HEK293 (cell line): ENCODE measurements around the gene C1QTNF4.

Experiments used
- CTCF ChIA-PET: fragments of 350-600 bp; formaldehyde crosslinking; extraction: SDS; loops from one replicate; lab custom pipeline; 2021; ENCODE audit warnings: antibody characterized with exemption; lab: Yijun Ruan, JAX
- POLR2A ChIA-PET: fragments of 300-600 bp; formaldehyde crosslinking; extraction: SDS; loops from one replicate; lab custom pipeline; 2020; ENCODE audit warnings: antibody characterized with exemption, inconsistent platforms; lab: Yijun Ruan, JAX
- H3K27ac ChIP-seq: fragments of 200-500 bp; sonication (Bioruptor generic); 2 replicates; pipeline ENCODE4 v1.5.1; 2014; ENCODE audit warnings: low read depth, low read length, control low read depth, inconsistent platforms; ENCODE audit errors: extremely low read depth
- H3K36me3 ChIP-seq, 2 experiments: fragments of 200-500 bp in 1 of 2; sonication (Bioruptor generic) in 1 of 2; 1 replicate in 1 of 2; 2 replicates in 1 of 2; pipeline ENCODE4 v1.5.1; 2014 to 2017; ENCODE audit warnings: inconsistent platforms in 2 of 2, low read length in 2 of 2; ENCODE audit not compliant: control insufficient read depth in 2 of 2, insufficient read depth in 1 of 2
- H3K4me1 ChIP-seq: fragments of 200-500 bp; sonication (Bioruptor generic); 2 replicates; pipeline ENCODE4 v1.5.1; 2014; ENCODE audit warnings: mild to moderate bottlenecking, low read length, inconsistent platforms; ENCODE audit not compliant: control insufficient read depth, insufficient read depth
- H3K4me3 ChIP-seq: 2 replicates; pipeline ENCODE4 v1.5.1; 2011; ENCODE audit warnings: low read depth, mild to moderate bottlenecking, control low read depth, low read length, moderate library complexity
- H3K9me3 ChIP-seq: fragments of 200-500 bp; sonication (Bioruptor generic); 2 replicates; pipeline ENCODE4 v1.5.1; 2014; ENCODE audit warnings: low read depth, low read length, inconsistent platforms; ENCODE audit not compliant: control insufficient read depth, insufficient read depth
- OSR2 ChIP-seq: fragments of 450-650 bp; formaldehyde crosslinking; IDR thresholded peaks from 2 replicates; pipeline ENCODE4 v1.5.1; 2016; ENCODE audit warnings: missing biosample characterization, missing genetic modification characterization
- OVOL3 ChIP-seq: fragments of 450-650 bp; formaldehyde crosslinking; IDR thresholded peaks from 2 replicates; pipeline ENCODE4 v1.5.1; 2016; ENCODE audit warnings: missing biosample characterization, missing genetic modification characterization
- SCRT2 ChIP-seq: fragments of 450-650 bp; formaldehyde crosslinking; IDR thresholded peaks from 2 replicates; pipeline ENCODE4 v1.5.1; 2016; ENCODE audit warnings: missing biosample characterization, missing genetic modification characterization
- ZBTB17 ChIP-seq: fragments of 450-650 bp; formaldehyde crosslinking; IDR thresholded peaks from 2 replicates; pipeline ENCODE4 v1.5.1; 2016; ENCODE audit warnings: missing biosample characterization, missing genetic modification characterization
- ZNF169 ChIP-seq: fragments of 450-650 bp; formaldehyde crosslinking; IDR thresholded peaks from 2 replicates; pipeline ENCODE4 v1.5.1; 2016; ENCODE audit warnings: missing biosample characterization, missing genetic modification characterization
- ZNF174 ChIP-seq: fragments of 450-650 bp; formaldehyde crosslinking; IDR thresholded peaks from 2 replicates; pipeline ENCODE4 v1.5.0; 2017; ENCODE audit warnings: missing biosample characterization, mild to moderate bottlenecking, missing genetic modification characterization
- ZNF23 ChIP-seq: fragments of 450-650 bp; formaldehyde crosslinking; IDR thresholded peaks from 2 replicates; pipeline ENCODE4 v1.5.1; 2016; ENCODE audit warnings: missing biosample characterization, missing genetic modification characterization, borderline replicate concordance
- ZNF239 ChIP-seq: fragments of 450-650 bp; formaldehyde crosslinking; IDR thresholded peaks from 2 replicates; pipeline ENCODE4 v1.5.1; 2016; ENCODE audit warnings: missing biosample characterization, missing genetic modification characterization
- ZNF433 ChIP-seq: fragments of 450-650 bp; formaldehyde crosslinking; IDR thresholded peaks from 2 replicates; pipeline ENCODE4 v1.5.1; 2016; ENCODE audit warnings: missing biosample characterization, missing genetic modification characterization, low read depth
- ZNF600 ChIP-seq: fragments of 450-650 bp; formaldehyde crosslinking; IDR thresholded peaks from 2 replicates; pipeline ENCODE4 v1.5.1; 2016; ENCODE audit warnings: missing biosample characterization, missing genetic modification characterization
- ZNF747 ChIP-seq: fragments of 450-650 bp; formaldehyde crosslinking; IDR thresholded peaks from 2 replicates; pipeline ENCODE4 v1.5.1; 2016; ENCODE audit warnings: missing biosample characterization, missing genetic modification characterization
- ZSCAN30 ChIP-seq: fragments of 450-650 bp; IDR thresholded peaks from 2 replicates; pipeline ENCODE4 v1.5.1; 2018; ENCODE audit warnings: missing biosample characterization, mild to moderate bottlenecking, missing genetic modification characterization, moderate library complexity
- TF ChIP-seq, protein P1 (sequence below): fragments of 450-650 bp; formaldehyde crosslinking; IDR thresholded peaks from 2 replicates; pipeline ENCODE4 v1.5.1; 2016; ENCODE audit warnings: missing biosample characterization, missing genetic modification characterization
- TF ChIP-seq, protein P2 (sequence below): fragments of 450-650 bp; formaldehyde crosslinking; IDR thresholded peaks from 2 replicates; pipeline ENCODE4 v1.5.1; 2016; ENCODE audit warnings: missing biosample characterization, missing genetic modification characterization
- TF ChIP-seq, protein P3 (sequence below): fragments of 450-650 bp; formaldehyde crosslinking; IDR thresholded peaks from 2 replicates; pipeline ENCODE4 v1.5.1; 2016; ENCODE audit warnings: missing biosample characterization, missing genetic modification characterization
- TF ChIP-seq, protein P4 (sequence below): fragments of 450-650 bp; IDR thresholded peaks from 2 replicates; pipeline ENCODE4 v1.5.1; 2018; ENCODE audit warnings: missing biosample characterization, mild to moderate bottlenecking, missing genetic modification characterization

C1QTNF4 gene

DNA sequence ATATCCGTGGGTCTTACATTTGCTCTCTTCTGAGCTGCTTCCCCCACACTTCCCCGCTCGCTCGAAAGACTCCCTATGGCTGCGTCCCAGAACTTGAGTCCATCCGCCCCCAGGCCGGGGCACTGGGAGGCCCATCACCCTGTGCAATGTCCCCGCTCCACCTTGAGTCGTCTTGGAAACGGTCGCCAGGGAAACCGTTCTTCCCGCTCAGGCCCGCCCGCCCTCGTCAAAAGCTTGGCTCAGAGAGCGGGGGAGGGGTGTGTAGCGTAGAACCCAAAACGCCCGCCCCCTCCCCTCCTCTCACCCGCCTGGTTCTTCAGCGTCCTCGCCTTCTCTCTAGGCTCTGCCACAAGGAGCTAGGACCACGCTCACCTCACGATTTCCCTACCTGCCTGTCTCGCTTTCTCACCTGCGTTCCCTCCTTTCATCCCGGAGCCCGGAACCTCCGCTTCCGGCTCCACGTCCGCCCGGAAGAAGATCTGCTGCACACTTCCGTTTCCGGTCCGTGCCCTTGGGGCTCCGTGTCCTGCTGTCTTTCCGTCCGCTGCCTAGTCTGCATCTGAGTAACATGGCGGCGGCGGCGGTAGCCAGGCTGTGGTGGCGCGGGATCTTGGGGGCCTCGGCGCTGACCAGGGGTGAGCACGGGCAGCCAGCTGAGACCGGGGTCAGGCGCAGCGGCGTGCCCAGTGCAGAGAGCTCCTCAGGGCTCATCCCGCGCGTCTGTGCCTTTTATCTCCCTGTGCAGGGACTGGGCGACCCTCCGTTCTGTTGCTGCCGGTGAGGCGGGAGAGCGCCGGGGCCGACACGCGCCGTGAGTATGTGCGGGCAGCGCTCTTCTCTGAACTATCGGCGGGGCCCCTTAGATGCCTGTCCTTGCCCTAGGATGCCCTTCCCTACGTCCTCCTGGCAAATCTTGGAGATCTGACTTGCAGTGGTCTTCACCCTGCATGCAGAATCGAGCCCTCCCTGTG, 15.4 kb downstream of the C1QTNF4 start, which contains the start of the genes KBTBD4 and NDUFS3 (continued):
- TF ChIP-seq, protein P1, sequence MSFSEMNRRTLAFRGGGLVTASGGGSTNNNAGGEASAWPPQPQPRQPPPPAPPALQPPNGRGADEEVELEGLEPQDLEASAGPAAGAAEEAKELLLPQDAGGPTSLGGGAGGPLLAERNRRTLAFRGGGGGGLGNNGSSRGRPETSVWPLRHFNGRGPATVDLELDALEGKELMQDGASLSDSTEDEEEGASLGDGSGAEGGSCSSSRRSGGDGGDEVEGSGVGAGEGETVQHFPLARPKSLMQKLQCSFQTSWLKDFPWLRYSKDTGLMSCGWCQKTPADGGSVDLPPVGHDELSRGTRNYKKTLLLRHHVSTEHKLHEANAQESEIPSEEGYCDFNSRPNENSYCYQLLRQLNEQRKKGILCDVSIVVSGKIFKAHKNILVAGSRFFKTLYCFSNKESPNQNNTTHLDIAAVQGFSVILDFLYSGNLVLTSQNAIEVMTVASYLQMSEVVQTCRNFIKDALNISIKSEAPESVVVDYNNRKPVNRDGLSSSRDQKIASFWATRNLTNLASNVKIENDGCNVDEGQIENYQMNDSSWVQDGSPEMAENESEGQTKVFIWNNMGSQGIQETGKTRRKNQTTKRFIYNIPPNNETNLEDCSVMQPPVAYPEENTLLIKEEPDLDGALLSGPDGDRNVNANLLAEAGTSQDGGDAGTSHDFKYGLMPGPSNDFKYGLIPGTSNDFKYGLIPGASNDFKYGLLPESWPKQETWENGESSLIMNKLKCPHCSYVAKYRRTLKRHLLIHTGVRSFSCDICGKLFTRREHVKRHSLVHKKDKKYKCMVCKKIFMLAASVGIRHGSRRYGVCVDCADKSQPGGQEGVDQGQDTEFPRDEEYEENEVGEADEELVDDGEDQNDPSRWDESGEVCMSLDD (tag by site-specific recombination): peak; percentile 79
- peak; percentile 82; the same call in 1 of the 2 replicates for TF ChIP-seq ZNF239 (tag by site-specific recombination)
- TF ChIP-seq, protein P2, sequence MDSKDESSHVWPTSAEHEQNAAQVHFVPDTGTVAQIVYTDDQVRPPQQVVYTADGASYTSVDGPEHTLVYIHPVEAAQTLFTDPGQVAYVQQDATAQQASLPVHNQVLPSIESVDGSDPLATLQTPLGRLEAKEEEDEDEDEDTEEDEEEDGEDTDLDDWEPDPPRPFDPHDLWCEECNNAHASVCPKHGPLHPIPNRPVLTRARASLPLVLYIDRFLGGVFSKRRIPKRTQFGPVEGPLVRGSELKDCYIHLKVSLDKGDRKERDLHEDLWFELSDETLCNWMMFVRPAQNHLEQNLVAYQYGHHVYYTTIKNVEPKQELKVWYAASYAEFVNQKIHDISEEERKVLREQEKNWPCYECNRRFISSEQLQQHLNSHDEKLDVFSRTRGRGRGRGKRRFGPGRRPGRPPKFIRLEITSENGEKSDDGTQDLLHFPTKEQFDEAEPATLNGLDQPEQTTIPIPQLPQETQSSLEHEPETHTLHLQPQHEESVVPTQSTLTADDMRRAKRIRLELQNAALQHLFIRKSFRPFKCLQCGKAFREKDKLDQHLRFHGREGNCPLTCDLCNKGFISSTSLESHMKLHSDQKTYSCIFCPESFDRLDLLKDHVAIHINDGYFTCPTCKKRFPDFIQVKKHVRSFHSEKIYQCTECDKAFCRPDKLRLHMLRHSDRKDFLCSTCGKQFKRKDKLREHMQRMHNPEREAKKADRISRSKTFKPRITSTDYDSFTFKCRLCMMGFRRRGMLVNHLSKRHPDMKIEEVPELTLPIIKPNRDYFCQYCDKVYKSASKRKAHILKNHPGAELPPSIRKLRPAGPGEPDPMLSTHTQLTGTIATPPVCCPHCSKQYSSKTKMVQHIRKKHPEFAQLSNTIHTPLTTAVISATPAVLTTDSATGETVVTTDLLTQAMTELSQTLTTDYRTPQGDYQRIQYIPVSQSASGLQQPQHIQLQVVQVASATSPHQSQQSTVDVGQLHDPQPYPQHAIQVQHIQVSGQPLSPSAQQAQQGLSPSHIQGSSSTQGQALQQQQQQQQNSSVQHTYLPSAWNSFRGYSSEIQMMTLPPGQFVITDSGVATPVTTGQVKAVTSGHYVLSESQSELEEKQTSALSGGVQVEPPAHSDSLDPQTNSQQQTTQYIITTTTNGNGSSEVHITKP: peak; percentile 98
- TF ChIP-seq, protein P3, sequence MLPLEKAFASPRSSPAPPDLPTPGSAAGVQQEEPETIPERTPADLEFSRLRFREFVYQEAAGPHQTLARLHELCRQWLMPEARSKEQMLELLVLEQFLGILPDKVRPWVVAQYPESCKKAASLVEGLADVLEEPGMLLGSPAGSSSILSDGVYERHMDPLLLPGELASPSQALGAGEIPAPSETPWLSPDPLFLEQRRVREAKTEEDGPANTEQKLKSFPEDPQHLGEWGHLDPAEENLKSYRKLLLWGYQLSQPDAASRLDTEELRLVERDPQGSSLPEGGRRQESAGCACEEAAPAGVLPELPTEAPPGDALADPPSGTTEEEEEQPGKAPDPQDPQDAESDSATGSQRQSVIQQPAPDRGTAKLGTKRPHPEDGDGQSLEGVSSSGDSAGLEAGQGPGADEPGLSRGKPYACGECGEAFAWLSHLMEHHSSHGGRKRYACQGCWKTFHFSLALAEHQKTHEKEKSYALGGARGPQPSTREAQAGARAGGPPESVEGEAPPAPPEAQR (tag by site-specific recombination): peak; percentile 96; the same call in 1 of the 2 replicates
- TF ChIP-seq ZNF747 (tag by site-specific recombination): no peak
- TF ChIP-seq ZNF169 (tag by site-specific recombination): 0 out of 2 replicates have a peak, but pooled peaks have one; percentile 79
- no peak for TF ChIP-seq ZNF433 (tag by site-specific recombination)
- TF ChIP-seq ZSCAN30 (tag by site-specific recombination): peak; percentile 81

DNA sequence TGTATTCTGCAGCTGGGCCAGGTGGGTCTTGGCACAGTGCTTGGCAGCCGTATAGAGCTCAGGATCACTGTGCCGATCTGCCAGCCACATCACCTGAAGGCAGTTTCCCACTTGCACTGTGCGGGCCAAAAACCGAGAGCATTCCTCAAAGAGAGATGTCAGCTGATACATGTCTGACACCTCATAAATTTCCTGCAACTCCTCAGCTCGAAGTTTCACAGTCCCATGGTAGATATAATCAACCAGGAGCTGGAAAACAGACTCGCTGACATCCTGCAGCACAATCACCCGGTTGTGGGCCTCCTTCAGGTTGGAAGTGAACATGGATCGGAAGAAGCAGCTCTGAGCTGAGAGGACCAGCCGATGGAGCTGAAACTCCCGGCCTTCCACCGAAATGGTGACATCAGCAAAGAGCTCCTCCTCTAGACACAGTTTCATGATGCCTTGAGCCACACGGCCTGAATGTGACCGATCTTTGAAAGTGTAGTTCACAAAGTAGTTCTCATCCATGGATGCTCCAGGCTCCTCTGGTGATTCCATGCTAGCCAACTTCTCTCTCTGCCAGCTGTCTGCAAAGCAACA, 16.7 kb downstream of the C1QTNF4 start:
- ChIA-PET POLR2A (interaction anchor here (0.6 to 3.7 kb wide), 7 partner anchors 7 to 74 kb away, joined by 3 to 31 read pairs (median 3); partner anchors contain the start of gene PTPMT1), CTCF (interaction anchor here (0.7 to 1.8 kb wide), 3 partner anchors 24 to 266 kb away, joined by 3 to 8 read pairs (median 4); partner anchors contain the start of gene CELF1)
- no peak overlapping the region for H3K27ac ChIP-seq
- H3K36me3 ChIP-seq: peaks cover 8 to 73% of the 10 kb centered on the region in 2 experiments; a peak in 2 of 3 replicates
- TF ChIP-seq ZNF23 (tag by site-specific recombination) (no peak), ZNF600 (peak; percentile 70), OSR2 (tag by site-specific recombination) (peak; percentile 45; the same call in 1 of the 2 replicates), SCRT2 (0 out of 2 replicates have a peak, but pooled peaks have one; percentile 41), ZNF174 (no peak), OVOL3 (no peak), ZBTB17 (tag by site-specific recombination) (peak; percentile 90)
- TF ChIP-seq, protein P4, sequence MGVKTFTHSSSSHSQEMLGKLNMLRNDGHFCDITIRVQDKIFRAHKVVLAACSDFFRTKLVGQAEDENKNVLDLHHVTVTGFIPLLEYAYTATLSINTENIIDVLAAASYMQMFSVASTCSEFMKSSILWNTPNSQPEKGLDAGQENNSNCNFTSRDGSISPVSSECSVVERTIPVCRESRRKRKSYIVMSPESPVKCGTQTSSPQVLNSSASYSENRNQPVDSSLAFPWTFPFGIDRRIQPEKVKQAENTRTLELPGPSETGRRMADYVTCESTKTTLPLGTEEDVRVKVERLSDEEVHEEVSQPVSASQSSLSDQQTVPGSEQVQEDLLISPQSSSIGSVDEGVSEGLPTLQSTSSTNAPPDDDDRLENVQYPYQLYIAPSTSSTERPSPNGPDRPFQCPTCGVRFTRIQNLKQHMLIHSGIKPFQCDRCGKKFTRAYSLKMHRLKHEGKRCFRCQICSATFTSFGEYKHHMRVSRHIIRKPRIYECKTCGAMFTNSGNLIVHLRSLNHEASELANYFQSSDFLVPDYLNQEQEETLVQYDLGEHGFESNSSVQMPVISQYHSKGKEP (tag by site-specific recombination): no peak
- H3K9me3 ChIP-seq: no peaks in the 10 kb centered on the region
- peak overlapping the region; percentile 100 for H3K4me3 ChIP-seq
- H3K4me1 ChIP-seq: peaks cover 7% of the 10 kb centered on the region; the same call in 1 of the 2 replicates
